Uterus (tissue), 4 donors: ENCODE measurements around the gene MYL11. TPM values are rescaled to one million over a fixed set of nuclear protein-coding genes. Genes with fewer than 3 reads are reported as not detected.

Experiments used
- DNase-seq, 2 donors: peaks; one replicate each; pipeline ENCODE4 v3.0.0-alpha.2; 2019 to 2020
- H3K27ac ChIP-seq, 2 donors: fragments of 200-600 bp; sonication (generic); 1 replicate in 1 of 2; 2 replicates in 1 of 2; pipeline ENCODE4 v1.5.1; 2016 to 2018
- H3K27me3 ChIP-seq, 2 donors: fragments of 200-600 bp; sonication (generic); one replicate each; pipeline ENCODE4 v1.5.1; 2018 to 2019; ENCODE audit warnings: control low read depth in 1 of 2
- H3K36me3 ChIP-seq, 2 donors: fragments of 200-600 bp; sonication (generic); one replicate each; pipeline ENCODE4 v1.5.1; 2019; ENCODE audit warnings: control low read depth in 1 of 2
- H3K4me1 ChIP-seq, 2 donors: fragments of 200-600 bp; sonication (generic); one replicate each; pipeline ENCODE4 v1.5.1; 2018 to 2019; ENCODE audit warnings: control low read depth in 1 of 2
- H3K4me3 ChIP-seq, 2 donors: fragments of 200-600 bp; sonication (generic); 1 replicate in 1 of 2; 2 replicates in 1 of 2; pipeline ENCODE4 v1.5.1; 2018 to 2019; ENCODE audit warnings: mild to moderate bottlenecking in 1 of 2
- H3K9me3 ChIP-seq, 2 donors: fragments of 200-600 bp; sonication (generic); one replicate each; pipeline ENCODE4 v1.5.1; 2019; ENCODE audit warnings: control low read depth in 1 of 2
- CTCF ChIP-seq, 4 experiments: fragments of 200-600 bp in 2 of 4; fragments of 450-650 bp in 2 of 4; sonication (generic) in 2 of 4; IDR thresholded peaks; one replicate each; pipeline ENCODE4 v1.5.1; 2016 to 2019; ENCODE audit warnings: antibody characterized with exemption in 4 of 4, mild to moderate bottlenecking in 2 of 4, moderate library complexity in 1 of 4
- POLR2A ChIP-seq, 2 donors: fragments of 450-650 bp; IDR thresholded peaks; one replicate each; pipeline ENCODE4 v1.6.1; 2016; ENCODE audit warnings: antibody characterized with exemption in 2 of 2, mild to moderate bottlenecking in 1 of 2, moderate library complexity in 1 of 2
- intact Hi-C: fragments of 100-400 bp; cut with DNase I; formaldehyde crosslinking; loops from one replicate; pipeline ENCODE4 v1.15.1; 2023; ENCODE audit warnings: low total_unique reads
- total RNA-seq, 4 donors: library from RNA; depleted of rRNA in 3 of 4; stranded (reverse); fragments of >200 nt in 3 of 4; gene quantifications; one replicate each; pipeline versions ENCODE4 v1.1.0 to v1.2.4, GENCODE V29; 2014 to 2023
- donor health status: DM: yes; HTN: yes; CAD: no.

MYL11 gene
- total RNA-seq, 4 donors from 2014 or later, result 1.2 TPM; not detected in 3

DNA sequence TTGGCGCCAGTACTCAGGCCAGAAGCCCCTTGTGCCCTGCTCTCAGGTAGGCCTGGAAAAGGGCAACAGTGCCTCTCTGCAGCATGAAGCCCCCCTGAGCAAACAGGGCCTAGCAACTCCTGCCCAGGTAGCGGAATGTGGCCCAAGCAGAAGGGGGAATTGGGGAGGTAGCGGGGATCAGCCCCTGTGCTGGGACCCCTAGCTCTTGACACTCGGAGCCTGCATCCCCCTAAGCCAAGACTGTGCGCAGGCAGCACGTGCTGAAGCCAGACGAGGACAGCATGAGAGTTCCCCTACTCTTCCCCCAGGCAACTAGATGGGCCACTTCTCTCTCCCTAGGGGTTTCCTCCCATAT lies 18.7 kb upstream of the MYL11 start:
- no peaks in the 10 kb centered on the region for H3K9me3 ChIP-seq
- TF ChIP-seq CTCF (IDR thresholded peaks at IDR 0.05) (no peak), POLR2A (IDR thresholded peaks at IDR 0.05) (no peak)
- no peaks in the 10 kb centered on the region for H3K36me3 ChIP-seq
- no peaks in the 10 kb centered on the region for H3K27me3 ChIP-seq
- peak overlapping the region; percentile 94 to 97 for H3K4me3 ChIP-seq
- no peak for DNase-seq
- peak overlapping the region; percentile 94 to 95 for H3K27ac ChIP-seq
- intact Hi-C loops, result no loop called here
- H3K4me1 ChIP-seq, result peaks cover 18 to 27% of the 10 kb centered on the region in 2 donors

GRCh38 chr16:30356401-30357084 lies 18.1 kb upstream of the MYL11 start:
- no peaks in the 10 kb centered on the region for H3K36me3 ChIP-seq
- peaks cover 18 to 27% of the 10 kb centered on the region in 2 donors for H3K4me1 ChIP-seq

GRCh38 chr16:30357085-30357714 lies 17.4 kb upstream of the MYL11 start:
- no peaks in the 10 kb centered on the region for H3K36me3 ChIP-seq
- no peak for TF ChIP-seq POLR2A (IDR thresholded peaks at IDR 0.05)
- no peak for TF ChIP-seq CTCF (IDR thresholded peaks at IDR 0.05)
- intact Hi-C loops, result no loop called here
- DNase-seq, result no peak
- H3K27ac ChIP-seq, result no peak overlapping the region
- H3K27me3 ChIP-seq, result no peaks in the 10 kb centered on the region
- no peak overlapping the region for H3K4me3 ChIP-seq
- H3K9me3 ChIP-seq, result no peaks in the 10 kb centered on the region
- peaks cover 18 to 21% of the 10 kb centered on the region in 2 donors for H3K4me1 ChIP-seq

More at GRCh38 chr16:30356401-30357084, 18.1 kb upstream of the MYL11 start:
- Histone ChIP-seq H3K27me3 (no peaks in the 10 kb centered on the region), H3K27ac (peak overlapping the region; percentile 94 to 95), H3K4me3 (no peak overlapping the region), H3K9me3 (no peaks in the 10 kb centered on the region)
- intact Hi-C loops, result no loop called here
- peak in 1 of 2 donors; percentile 34 for DNase-seq
- TF ChIP-seq POLR2A (IDR thresholded peaks at IDR 0.05), result no peak
- TF ChIP-seq CTCF (IDR thresholded peaks at IDR 0.05), result no peak

- no peak for TF ChIP-seq CTCF (IDR thresholded peaks at IDR 0.05)
- no peak for TF ChIP-seq POLR2A (IDR thresholded peaks at IDR 0.05)
- Histone ChIP-seq H3K27me3 (no peaks in the 10 kb centered on the region), H3K4me3 (no peak overlapping the region), H3K4me1 (peaks cover 11 to 15% of the 10 kb centered on the region in 2 donors), H3K9me3 (no peaks in the 10 kb centered on the region), H3K36me3 (no peaks in the 10 kb centered on the region), H3K27ac (no peak overlapping the region)
- intact Hi-C loops, result no loop called here
- no peak for DNase-seq
These were observed 16.7 kb upstream of the MYL11 start for GRCh38 chr16:30357715-30358576.

DNA sequence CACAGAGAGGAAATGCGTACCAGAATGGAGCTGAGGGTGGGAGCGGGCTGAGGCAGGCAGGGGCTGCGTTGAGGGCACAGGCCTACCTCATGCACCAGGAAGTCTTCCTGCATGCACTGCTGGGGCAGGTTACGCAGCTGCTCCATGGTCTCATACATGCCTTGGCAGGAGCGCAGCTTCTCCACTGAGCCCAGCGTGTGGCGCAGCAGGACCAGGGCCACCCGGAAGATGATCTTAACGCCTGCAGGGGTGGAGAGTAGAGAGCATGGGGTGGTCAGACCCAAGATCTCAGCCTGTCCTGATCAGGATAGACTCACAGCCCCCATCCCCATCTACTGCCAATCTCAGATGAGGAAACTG lies 16.0 kb upstream of the MYL11 start:
- no peak for TF ChIP-seq POLR2A (IDR thresholded peaks at IDR 0.05)
- no peak for TF ChIP-seq CTCF (IDR thresholded peaks at IDR 0.05)
- no peaks in the 10 kb centered on the region for H3K27me3 ChIP-seq
- no peak for DNase-seq
- H3K36me3 ChIP-seq, result no peaks in the 10 kb centered on the region
- H3K27ac ChIP-seq, result no peak overlapping the region
- H3K4me1 ChIP-seq, result peaks cover 10 to 15% of the 10 kb centered on the region in 2 donors
- intact Hi-C loops, result no loop called here
- no peak overlapping the region for H3K4me3 ChIP-seq
- no peaks in the 10 kb centered on the region for H3K9me3 ChIP-seq
